ENCODE measurements around the gene NSD2. TPM values are rescaled to one million over a fixed set of nuclear protein-coding genes. Genes with fewer than 3 reads are reported as not detected.

Gene NSD2
- total RNA-seq, 2 experiments from 2014 or later: 166 to 177 TPM

DNA sequence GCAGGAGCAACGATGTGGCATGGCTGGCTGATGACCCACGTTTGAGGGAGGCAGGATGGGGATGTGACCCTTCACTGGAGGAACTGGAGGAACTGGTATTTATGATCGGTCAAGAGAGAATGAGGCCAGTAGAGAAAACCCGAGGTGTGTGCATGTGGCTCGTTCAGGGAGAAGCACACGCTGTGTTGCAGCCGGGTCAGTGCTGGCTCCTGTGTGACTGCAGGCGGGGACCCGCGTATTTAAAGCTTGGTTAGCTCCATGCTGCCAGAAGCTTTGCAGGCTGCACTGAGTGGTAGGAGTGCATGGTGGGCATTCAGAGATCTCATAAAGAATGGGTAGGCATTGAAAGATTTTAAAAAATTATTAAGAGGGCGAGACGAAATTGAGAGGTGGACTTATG is 85.4 kb downstream of the NSD2 start:
- ChIA-PET POLR2A (interaction anchor here (0.7 kb wide), 1 partner anchor 917 kb away, joined by 4 read pairs; no protein-coding TSS in a partner anchor), CTCF (no interaction called here)

DNA sequence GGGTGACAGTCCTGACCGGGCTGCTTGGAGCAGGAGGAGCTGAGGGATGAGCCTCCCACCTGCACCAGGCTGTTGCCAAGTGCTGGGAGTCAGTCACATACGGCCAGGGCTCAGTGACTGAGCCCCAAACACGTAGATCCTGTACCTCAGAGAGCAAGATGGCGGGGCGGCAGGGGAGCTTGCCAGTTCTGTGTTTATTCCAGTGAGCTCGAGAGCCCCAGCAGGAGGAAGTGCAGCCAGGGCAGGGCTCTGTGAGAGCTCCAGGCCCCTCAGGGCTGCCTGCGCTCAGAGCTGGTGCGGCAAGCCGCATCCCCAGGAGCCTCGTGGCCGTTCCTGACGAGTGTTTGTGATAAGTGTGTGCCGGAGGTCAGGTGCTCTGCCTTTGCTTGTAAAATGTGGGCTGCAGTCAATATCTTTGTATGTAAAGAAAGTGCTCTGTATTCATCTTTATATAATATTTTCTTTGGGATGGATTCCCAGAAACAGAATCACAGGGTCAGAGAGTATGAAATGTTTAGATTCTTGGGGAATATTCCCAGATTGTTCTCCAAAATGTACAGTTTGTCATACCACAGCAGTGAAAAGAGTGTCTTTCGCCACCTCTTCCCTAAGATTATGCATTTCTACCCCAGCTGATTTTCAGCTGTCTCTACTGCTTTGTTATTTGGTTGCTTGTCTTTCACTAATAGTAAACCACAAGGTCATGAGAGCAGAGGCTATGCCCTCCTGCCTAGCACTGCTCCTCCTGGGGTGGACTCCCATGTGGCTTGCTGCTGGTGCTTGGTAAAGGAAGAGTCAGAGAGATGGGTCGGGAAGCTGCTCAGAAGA is 87.3 kb downstream of the NSD2 start:
- ChIA-PET POLR2A (interaction anchor here (0.7 kb wide), 1 partner anchor 18 kb away, joined by 3 read pairs; no protein-coding TSS in a partner anchor), CTCF (no interaction called here)

DNA sequence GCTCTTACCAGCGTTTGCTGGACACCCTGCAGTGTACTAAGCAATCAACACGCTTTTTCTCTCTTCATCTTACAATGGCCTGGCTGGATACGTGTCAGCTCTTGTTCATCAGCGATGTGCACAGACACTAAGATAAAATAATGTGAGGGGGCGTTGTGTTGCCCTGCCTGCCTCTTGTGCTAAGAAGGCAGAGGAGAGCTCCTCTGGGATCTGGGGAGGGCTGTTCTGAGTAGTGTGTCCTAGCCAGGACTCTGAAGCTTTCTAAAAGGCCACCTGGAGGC is 87.9 kb downstream of the NSD2 start:
- ChIA-PET CTCF (no interaction called here), POLR2A (interaction anchor here (0.7 kb wide), 1 partner anchor 17 kb away, joined by 3 read pairs; no protein-coding TSS in a partner anchor)

DNA sequence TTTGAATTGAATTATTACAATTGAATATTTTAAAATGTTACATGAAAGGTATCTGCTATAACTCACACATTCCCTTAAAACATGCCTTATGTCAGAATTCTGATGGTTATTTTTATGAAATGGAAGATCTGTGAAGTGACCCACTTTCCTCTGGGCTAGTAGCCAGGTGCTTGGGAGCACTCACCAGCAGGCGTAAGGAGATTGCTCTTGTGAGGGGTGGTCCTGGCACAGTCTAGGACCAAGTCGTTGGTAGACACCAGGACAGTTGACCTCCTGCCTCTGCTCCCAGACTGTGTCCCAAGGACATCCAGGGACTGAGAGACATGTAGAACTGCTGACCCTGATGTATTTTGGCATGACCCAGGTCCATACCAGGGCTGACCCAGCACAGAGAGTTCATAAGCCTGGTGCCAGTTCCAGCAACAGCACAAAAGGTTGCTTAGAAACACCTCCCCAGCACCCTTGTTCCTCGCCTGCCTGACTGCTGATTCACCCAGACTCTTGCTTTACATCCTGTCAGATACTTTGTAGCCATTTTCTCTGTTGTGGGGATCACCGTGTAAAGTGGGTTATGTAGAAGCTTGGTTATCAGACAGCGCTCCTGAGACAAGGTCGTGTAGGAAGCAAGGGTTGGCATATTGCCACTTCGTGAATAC is 89.1 kb downstream of the NSD2 start:
- CTCF ChIA-PET: no interaction called here

DNA sequence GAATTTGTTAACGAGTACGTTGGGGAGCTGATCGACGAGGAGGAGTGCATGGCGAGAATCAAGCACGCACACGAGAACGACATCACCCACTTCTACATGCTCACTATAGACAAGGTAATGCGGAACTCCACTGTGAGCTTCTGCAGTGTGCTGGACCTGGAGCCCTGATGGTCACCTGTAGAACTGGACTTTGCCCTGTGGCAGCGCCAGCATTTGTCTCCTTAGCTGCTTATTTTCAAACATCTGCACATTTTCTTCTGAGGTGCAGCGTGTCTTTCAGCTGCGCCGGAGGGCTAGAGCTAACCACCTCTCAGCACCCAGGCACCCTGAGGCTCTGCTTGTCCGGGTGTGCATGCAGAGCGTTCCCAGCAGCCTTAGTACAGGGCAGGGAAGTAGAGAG is 89.8 kb downstream of the NSD2 start:
- ChIA-PET CTCF (interaction anchor here (1.5 kb wide), 1 partner anchor 20 kb away, joined by 3 read pairs; no protein-coding TSS in a partner anchor), POLR2A (no interaction called here)

More for the DNA sequence above, 89.1 kb downstream of the NSD2 start:
- POLR2A ChIA-PET: no interaction called here

DNA sequence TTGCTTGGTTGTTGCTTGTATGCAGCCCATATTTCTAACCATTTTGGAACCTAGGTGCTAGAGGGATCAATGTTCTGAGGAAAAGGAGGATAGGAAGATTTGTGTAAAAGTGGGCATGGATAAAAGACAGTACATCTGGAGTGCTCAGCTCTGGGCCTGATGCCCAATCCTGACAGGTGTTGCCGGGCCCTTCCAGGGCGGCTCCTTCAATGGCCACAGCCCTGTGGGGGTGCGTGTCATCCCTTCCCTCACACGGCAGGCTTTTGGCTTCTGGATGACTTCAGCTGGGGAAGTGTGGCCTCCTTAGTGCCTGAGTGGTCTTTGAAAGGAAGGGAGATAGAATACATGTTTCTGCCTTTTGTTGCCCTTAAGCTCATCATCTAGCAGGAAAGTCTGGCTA is 90.4 kb downstream of the NSD2 start:
- POLR2A ChIA-PET: no interaction called here
- CTCF ChIA-PET: interaction anchor here (1.5 kb wide), 1 partner anchor 21 kb away, joined by 3 read pairs; no protein-coding TSS in a partner anchor

DNA sequence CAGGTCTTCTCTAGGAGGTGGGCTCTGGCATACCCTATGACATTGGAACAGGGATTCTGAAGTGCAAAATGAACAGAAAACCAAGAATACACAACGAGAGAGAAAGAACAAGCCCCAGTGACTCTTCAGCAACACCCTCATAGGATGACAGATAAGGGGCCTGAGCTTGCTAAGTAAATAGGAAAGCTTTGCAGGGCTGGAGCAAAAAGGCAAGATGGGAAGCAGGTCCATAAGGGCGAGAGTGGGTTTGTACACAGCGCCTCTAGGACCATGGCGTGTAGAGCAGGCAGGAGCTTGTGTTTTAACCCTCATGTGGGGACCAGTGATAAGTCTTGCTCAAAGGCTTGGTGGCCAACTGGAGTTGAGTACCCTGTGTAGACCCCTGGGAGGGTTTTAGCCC is 91.8 kb downstream of the NSD2 start:
- ChIA-PET CTCF (no interaction called here), POLR2A (interaction anchor here (0.6 kb wide), 1 partner anchor 36 kb away, joined by 5 read pairs; no protein-coding TSS in a partner anchor)

DNA sequence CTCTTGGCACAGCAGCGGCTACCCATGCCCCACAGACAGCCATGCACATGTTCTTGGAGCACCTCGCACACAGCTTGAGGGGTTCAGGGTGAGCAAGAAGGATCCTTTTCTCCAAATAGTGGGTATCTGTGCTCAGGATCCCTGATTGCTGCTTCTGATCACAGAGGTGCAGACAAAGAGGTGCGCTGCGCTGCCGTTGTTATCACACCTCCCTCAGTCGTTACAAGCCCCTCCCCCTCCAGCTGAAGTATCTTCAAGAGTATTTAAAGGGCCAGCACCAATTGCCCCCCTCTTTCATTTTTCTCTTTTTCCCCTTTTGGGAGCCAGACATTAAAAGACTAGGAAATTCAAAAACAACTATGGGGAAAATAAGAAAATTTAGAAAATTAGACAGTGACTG is 93.2 kb downstream of the NSD2 start:
- CTCF ChIA-PET: interaction anchor here (0.5 kb wide), 1 partner anchor 838 kb away, joined by 4 read pairs; no protein-coding TSS in a partner anchor
- POLR2A ChIA-PET: no interaction called here

DNA sequence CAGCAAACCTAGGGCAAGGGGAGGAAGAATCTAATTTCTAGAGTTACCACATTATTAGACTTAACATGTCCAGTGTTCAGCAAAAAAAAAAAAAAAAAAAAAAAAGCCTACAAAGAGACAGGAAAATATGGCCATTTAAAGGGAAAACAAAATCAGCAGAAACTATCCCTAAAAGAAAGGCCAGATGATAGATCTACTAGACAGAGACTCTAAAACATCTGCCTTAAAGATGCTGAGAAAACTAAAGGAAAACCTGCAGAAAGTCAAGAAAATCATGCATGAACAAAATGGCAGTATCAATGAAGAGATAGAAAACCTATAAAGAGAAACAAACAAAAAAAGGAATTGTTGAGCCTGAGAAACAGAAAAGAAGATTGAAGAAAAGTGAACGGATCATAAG is 93.8 kb downstream of the NSD2 start:
- ChIA-PET POLR2A (no interaction called here), CTCF (interaction anchor here (0.5 kb wide), 1 partner anchor 837 kb away, joined by 4 read pairs; no protein-coding TSS in a partner anchor)

DNA sequence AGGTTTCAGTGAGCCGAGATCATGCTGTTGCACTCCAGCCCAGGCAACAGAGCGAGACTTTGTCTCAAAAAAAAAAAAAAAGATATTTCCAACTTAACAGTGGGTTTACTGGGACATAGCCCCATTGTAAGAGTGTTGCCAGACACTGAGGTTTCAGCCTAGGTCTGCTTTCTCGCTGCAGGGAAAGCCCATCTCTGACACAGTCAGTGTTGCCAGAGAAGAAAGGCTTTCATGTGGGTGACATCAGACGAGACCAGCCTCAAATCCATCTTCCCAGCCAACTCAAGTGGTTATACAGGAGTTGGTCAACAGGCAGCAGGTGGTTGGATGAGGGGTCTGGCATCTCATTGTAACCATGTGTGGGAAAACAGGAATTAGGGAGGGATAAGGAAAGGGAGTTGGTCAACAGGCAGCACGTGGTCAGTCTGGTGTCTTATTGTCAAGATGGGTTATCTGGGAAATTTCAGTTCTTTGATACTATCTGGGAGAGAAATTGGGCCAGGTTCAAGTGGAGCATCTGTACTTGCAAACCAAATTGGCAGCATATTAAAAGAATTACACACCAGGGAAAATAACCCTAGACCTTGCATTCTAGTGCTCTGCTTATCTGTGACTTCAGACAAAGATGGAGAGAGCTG is 96.4 kb downstream of the NSD2 start:
- ChIA-PET CTCF (interaction anchor here (0.7 kb wide), 1 partner anchor 330 kb away, joined by 3 read pairs; no protein-coding TSS in a partner anchor), POLR2A (no interaction called here)

DNA sequence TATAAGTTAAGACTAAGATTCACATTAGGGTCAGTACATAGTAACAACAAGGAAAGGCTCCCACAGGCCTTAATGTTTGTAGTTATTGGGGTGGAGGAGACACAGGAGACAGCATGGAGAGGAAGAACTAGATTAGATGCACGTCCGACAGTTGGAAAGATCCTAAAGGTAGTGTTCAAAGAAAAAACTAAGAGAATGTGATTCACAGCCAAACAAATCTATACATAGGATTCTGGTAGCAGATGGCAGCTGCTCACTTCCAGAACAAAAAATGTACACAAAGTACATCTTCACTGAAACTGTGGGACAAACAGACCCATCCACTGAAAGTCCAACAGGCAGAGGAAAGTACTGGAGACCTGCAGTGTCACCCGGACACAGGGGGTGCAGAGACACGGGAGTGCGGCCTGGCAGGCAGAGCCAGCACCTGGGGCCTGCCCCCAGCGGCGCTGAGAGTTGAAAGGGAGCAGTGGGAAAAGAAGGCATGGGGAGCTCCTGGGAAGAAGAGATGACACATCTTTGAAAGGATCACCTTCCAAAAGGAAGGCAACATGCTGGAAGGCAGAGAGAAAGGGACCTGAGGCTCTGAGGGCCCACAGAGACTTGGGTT is 97.6 kb downstream of the NSD2 start:
- POLR2A ChIA-PET: no interaction called here
- CTCF ChIA-PET: no interaction called here

DNA sequence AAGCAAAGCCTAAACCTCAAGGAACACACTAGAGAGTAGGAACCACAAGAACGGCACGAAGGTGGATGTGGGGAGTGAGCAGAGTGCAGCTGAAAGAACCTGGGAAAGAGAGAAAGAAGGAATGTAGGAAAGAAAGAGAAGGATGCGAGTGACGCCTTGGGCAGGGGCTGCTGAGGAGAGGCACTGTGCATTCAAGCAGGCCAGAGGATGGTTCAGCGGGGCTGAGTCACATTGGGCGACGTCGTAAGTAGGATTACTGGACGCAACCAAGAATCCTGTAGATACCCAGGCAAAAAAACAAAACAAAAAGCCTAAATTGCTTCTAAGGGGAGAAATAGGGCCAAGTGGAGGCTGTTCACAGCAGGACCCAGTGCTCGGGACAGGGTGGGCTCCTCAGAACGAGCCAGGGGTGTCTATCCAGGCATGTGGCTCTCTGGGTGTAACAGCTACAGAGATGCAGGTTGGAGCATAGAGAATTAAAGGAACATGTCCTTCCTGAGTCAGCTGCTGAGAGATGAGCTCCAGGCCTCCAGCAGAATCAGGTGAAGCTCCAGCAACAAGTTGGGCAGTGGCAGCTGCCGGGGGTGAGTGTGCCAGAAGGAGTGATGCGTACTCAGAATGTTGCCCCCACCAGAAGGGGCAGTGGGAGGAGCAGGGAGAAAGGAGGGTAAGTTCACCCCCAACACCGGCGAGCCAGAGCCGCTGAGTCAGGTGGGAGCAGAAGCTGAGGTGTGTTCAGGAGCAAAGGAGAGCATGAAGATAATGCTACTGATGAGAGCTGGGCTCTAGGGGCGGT is 98.9 kb downstream of the NSD2 start:
- POLR2A ChIA-PET: no interaction called here
- CTCF ChIA-PET: no interaction called here

DNA sequence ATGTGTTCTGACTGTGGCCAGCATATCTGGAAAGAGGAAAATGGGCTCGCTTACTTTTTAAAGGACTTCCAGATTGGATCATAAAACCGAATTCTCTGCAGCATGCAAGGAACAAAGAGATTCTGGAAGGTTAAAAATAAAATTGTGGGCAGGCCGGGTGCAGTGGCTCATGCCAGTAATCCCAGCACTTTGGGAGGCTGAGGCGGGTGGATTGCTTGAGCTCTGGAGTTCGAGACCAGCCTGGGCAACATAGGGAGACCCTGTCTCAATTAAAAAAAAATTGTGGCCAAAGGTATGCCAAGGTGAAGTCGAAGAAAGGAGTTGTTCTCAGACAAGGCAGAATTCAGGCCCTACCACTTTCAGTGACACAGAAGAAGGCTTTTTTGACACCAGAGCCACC is 99.7 kb downstream of the NSD2 start:
- ChIA-PET CTCF (no interaction called here), POLR2A (no interaction called here)

DNA sequence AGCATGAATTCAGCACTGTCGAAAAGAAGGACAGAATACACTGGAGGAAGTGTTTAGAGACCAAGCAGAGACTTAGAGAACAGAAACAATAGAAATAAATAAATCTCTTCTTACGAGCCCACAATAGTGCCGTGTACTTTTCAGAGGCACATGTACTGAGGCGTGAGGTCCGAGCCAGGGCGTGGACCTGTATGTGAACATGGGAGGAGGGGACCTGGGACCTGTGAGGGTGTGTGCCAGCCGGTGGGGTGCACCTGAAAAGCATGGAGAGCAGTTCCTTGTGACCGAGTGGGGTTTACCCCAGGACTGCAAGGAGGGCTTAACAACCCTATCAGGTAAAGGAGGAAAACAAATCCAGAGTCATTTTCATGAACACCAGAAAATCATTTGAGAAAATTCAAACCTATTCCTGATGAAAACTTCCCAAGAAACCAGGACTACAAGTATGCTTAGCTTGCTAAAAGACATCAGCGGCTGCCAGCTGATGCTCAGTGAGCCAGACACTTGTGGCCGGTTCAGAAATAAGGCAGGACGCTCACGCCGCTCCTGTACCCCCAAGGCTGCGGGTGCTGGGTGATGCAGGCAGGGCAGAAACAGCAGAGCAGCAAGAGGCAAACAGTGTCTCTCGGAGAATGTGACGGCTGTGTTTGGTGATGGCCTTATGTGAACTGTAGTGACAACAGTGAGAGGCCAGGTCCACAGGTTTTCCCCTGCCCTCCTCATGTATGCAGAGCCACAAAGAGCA is 100.4 kb downstream of the NSD2 start:
- POLR2A ChIA-PET: no interaction called here

DNA sequence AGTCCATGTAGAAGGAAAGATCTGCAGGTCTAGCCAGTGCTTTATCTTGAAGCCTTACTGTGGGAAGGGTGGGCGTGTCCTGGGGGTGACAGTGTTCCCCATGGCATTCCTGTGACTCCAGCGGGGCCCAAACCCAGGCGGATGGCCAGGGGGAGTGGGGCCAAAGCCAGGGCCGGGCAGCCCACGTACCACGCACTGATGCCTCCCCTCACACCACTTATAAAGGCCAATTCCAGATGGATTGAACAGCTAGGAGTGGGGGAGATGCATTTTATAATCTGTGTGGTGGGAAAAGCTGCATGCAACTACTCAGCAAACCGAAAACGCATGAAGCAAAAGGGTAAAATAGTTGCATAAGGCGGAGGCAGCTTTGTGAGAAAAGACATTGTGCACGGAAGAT is 101.2 kb downstream of the NSD2 start:
- CTCF ChIA-PET: interaction anchor here (0.9 kb wide), 1 partner anchor 9 kb away, joined by 3 read pairs; no protein-coding TSS in a partner anchor

More for the DNA sequence above, 100.4 kb downstream of the NSD2 start:
- CTCF ChIA-PET: no interaction called here

DNA sequence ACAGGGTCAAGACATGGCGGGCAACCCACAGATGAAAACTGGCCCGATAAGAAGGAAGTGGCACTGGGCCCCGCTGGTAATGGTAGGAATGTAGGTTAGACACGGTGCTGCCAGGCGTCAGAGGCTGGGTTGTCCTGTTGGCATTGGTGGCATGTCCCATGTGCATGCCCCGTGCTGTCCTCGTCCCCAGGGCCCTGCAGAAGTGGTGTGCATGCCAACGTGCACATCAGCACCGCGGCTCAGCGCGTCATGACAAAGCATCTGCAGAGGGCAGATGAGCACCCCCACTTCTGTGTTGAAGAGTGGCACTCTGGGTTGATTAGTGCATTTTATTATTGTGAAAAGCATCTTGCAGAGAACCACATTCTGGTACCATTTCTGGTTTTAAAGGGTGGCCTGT is 102.0 kb downstream of the NSD2 start:
- CTCF ChIA-PET: no interaction called here
- POLR2A ChIA-PET: no interaction called here

More for the DNA sequence above, 101.2 kb downstream of the NSD2 start:
- POLR2A ChIA-PET: no interaction called here

DNA sequence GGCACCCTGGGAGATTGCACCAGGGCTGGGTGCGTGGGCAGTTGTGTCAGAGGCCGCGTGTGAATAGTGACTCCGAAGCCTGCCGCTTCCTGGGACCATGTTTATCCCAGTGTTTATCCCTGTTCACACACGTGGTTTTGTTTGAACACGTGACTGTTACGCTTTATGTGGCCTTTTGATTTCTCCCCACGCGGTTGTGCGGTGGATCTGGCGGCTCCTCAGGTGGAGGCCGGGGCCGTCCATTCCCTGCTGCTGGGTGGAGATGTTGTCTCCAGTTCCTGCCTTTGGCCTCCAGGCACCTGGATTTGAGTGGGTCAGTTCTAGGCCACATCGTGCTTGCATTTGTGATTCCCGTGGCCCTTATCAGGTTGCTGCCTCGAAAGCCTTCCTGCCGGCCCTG is 102.5 kb downstream of the NSD2 start:
- ChIA-PET POLR2A (no interaction called here), CTCF (no interaction called here)

DNA sequence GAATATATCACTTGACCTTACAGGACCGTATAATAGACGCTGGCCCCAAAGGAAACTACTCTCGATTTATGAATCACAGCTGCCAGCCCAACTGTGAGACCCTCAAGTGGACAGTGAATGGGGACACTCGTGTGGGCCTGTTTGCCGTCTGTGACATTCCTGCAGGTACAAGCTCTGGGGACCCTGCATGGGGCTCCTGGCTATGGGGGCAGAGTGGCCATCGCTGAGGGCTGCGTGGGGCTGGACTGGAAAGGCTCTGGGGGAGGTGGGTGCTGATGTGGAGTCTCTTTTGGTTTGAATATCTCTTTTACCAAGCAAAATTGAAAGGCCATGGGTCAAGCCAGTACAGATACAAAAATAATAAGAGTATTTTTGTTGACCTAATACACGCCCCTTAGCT is 103.6 kb downstream of the NSD2 start:
- ChIA-PET POLR2A (no interaction called here), CTCF (interaction anchor here (0.5 kb wide), 1 partner anchor 92 kb away, joined by 4 read pairs; no protein-coding TSS in a partner anchor)

DNA sequence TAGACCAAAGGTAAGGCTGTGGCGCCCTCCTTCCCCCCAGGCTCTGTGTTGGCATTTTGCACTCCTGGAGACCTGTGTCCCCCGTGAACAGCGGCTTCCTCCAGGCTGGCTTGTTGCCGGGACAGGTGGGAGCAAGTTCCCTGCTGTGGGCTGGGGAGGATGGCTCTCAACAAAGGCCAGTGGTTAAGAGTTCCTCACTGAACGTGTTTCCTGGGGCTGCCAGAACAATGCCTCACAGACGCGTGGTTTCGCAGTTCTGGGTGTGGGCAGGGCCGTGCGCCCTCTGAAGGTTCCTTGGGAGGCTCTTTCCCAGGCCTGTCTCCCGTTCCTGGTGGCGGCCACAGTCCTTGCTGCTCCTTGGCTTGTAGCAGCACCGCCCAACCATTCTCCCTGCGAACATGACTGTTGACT is 104.2 kb downstream of the NSD2 start:
- ChIA-PET POLR2A (no interaction called here), CTCF (interaction anchor here (0.5 kb wide), 1 partner anchor 92 kb away, joined by 4 read pairs; no protein-coding TSS in a partner anchor)

All from activated CD8-positive, alpha-beta memory T cell treated with anti-CD3 and anti-CD28 coated beads for 36 hours (primary cell).